Lower leg skin (tissue), 3 donors: ENCODE measurements around the gene TPPP.

Experiments used
- POLR2A ChIP-seq, 2 donors: fragments of 450-650 bp; IDR thresholded peaks; one replicate each; pipeline ENCODE4 v1.6.1; 2016 to 2017; ENCODE audit warnings: antibody characterized with exemption in 2 of 2, mild to moderate bottlenecking in 1 of 2, moderate library complexity in 1 of 2
- TF ChIP-seq, protein P1 (sequence below), 3 donors: fragments of 450-650 bp; IDR thresholded peaks; one replicate each; pipeline ENCODE4 v1.5.1; 2016; ENCODE audit warnings: antibody characterized with exemption in 3 of 3, mild to moderate bottlenecking in 3 of 3, moderate library complexity in 2 of 3

DNA sequence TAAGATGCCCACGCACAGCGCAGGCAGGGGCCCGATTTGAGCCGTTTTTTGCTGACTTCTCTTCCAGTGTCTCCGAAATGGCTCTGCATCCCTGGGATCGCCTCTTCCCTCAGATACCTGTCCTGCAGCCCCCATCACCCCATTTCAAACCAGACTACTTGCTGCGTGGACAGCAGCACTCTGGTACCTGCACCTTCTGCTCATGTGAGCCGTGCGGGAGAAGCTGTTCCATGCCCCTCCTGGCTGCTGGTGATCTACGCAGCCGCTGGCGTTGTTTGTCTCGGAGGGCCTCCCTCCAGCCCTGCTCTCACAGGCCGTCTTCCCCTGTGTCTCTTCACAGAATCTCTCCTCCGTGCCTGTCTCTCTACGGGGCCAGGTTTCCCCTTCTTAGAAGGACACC, 67.6 kb downstream of the TPPP start:
- TF ChIP-seq, protein P1, sequence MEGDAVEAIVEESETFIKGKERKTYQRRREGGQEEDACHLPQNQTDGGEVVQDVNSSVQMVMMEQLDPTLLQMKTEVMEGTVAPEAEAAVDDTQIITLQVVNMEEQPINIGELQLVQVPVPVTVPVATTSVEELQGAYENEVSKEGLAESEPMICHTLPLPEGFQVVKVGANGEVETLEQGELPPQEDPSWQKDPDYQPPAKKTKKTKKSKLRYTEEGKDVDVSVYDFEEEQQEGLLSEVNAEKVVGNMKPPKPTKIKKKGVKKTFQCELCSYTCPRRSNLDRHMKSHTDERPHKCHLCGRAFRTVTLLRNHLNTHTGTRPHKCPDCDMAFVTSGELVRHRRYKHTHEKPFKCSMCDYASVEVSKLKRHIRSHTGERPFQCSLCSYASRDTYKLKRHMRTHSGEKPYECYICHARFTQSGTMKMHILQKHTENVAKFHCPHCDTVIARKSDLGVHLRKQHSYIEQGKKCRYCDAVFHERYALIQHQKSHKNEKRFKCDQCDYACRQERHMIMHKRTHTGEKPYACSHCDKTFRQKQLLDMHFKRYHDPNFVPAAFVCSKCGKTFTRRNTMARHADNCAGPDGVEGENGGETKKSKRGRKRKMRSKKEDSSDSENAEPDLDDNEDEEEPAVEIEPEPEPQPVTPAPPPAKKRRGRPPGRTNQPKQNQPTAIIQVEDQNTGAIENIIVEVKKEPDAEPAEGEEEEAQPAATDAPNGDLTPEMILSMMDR (IDR thresholded peaks at IDR 0.05) = no peak
- no peak for TF ChIP-seq POLR2A (IDR thresholded peaks at IDR 0.05)
